ENCODE results near the gene CREB3.

DNA sequence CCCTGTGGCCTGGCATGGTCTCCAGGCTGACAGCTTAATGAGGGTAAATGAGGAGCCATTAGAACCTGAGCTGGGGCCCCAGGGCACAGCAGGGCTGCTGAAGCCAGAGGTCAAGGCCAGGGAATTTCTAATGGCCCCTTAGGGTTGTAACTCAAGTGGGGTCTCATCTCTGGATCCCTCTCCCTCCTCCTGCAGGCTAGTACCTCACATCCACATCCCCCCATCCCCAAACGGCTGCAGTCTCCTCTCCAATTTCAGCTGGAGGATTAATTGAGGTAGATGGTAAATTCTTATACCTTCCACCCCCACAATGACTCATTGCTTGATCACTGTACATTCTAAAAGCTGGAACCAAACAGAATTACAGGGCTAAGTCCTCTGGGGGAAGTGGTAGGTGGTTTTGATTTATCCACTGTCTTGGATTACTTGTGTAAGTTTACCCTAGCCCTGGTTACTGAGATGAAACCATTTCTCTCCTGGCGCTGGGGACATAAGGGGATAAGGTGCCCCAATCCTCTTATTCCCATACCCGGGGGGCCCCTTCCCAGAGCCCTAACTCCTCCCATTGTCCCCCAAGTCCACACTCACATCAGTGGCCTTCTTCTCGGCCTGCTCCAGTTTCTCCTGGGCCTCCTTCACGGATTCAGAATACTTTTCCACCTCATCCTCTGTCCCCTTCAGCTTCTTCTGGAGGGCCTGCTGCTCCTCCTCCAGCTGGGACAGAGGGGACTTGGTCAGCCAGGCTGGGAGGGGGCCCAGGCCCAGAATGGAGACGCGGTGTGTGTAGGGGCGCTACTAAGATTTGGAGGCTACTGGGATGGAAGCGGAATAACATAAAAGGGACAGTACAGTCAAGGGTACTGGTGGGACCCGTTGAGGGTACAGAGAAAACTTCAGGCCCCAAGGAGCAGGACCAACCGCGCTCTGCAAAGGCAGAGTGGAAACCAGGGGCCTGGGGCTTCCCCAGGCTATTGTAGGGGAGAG lies 43.6 kb upstream of the CREB3 start:
- TF ChIP-seq, protein P1, sequence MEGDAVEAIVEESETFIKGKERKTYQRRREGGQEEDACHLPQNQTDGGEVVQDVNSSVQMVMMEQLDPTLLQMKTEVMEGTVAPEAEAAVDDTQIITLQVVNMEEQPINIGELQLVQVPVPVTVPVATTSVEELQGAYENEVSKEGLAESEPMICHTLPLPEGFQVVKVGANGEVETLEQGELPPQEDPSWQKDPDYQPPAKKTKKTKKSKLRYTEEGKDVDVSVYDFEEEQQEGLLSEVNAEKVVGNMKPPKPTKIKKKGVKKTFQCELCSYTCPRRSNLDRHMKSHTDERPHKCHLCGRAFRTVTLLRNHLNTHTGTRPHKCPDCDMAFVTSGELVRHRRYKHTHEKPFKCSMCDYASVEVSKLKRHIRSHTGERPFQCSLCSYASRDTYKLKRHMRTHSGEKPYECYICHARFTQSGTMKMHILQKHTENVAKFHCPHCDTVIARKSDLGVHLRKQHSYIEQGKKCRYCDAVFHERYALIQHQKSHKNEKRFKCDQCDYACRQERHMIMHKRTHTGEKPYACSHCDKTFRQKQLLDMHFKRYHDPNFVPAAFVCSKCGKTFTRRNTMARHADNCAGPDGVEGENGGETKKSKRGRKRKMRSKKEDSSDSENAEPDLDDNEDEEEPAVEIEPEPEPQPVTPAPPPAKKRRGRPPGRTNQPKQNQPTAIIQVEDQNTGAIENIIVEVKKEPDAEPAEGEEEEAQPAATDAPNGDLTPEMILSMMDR (IDR thresholded peaks at IDR 0.05; ENCODE audit: insufficient read depth, low read length, poor library complexity, severe bottlenecking): no peak
- TF ChIP-seq EZH2phosphoT487 (conservative IDR thresholded peaks at IDR 0.05; ENCODE audit: low read length): no peak

All from SU-DHL-6 (cell line).